ENCODE measurements around the gene ADCY7.

Gene ADCY7

GRCh38 chr16:50359626-50360025 is 93.3 kb downstream of the ADCY7 start:
- Histone ChIP-seq H3K4me1 (ENCODE audit: control insufficient read depth, insufficient read depth, low read length) (no peaks in the 10 kb centered on the region; the same call in 1 of the 2 replicates), H3K9ac (ENCODE audit: low read length) (no peak overlapping the region), H3K36me3 (ENCODE audit: control insufficient read depth, insufficient read depth, low read length) (peaks cover 63% of the 10 kb centered on the region), H3K27me3 (ENCODE audit: control insufficient read depth, insufficient read depth, low read length) (no peaks in the 10 kb centered on the region), H3K9me3 (ENCODE audit: control insufficient read depth, insufficient read depth, low read depth, low read length) (no peaks in the 10 kb centered on the region), H3K4me3 (ENCODE audit: low read depth, low read length) (no peak overlapping the region), H3K27ac (ENCODE audit: low read depth, low read length) (no peak overlapping the region)

- Histone ChIP-seq H3K9me3 (ENCODE audit: control insufficient read depth, insufficient read depth, low read depth, low read length) (no peaks in the 10 kb centered on the region), H3K9ac (ENCODE audit: low read length) (no peak overlapping the region), H3K27me3 (ENCODE audit: control insufficient read depth, insufficient read depth, low read length) (no peaks in the 10 kb centered on the region), H3K4me3 (ENCODE audit: low read depth, low read length) (no peak overlapping the region), H3K4me1 (ENCODE audit: control insufficient read depth, insufficient read depth, low read length) (no peaks in the 10 kb centered on the region; the same call in 1 of the 2 replicates), H3K27ac (ENCODE audit: low read depth, low read length) (no peak overlapping the region), H3K36me3 (ENCODE audit: control insufficient read depth, insufficient read depth, low read length) (peaks cover 67% of the 10 kb centered on the region)
Measured at GRCh38 chr16:50360033-50360778, 93.9 kb downstream of the ADCY7 start.

- peaks cover 73% of the 10 kb centered on the region for H3K36me3 ChIP-seq (ENCODE audit: control insufficient read depth, insufficient read depth, low read length)
- H3K4me1 ChIP-seq (ENCODE audit: control insufficient read depth, insufficient read depth, low read length) = no peaks in the 10 kb centered on the region; the same call in 1 of the 2 replicates
- no peak overlapping the region for H3K4me3 ChIP-seq (ENCODE audit: low read depth, low read length)
- H3K27ac ChIP-seq (ENCODE audit: low read depth, low read length) = no peak overlapping the region
- H3K27me3 ChIP-seq (ENCODE audit: control insufficient read depth, insufficient read depth, low read length) = no peaks in the 10 kb centered on the region
- no peaks in the 10 kb centered on the region for H3K9me3 ChIP-seq (ENCODE audit: control insufficient read depth, insufficient read depth, low read depth, low read length)
- no peak overlapping the region for H3K9ac ChIP-seq (ENCODE audit: low read length)
Measured at GRCh38 chr16:50360779-50361178, 94.4 kb downstream of the ADCY7 start.

GRCh38 chr16:50363656-50364055 is 97.3 kb downstream of the ADCY7 start:
- Histone ChIP-seq H3K9me3 (ENCODE audit: control insufficient read depth, insufficient read depth, low read depth, low read length) (no peaks in the 10 kb centered on the region), H3K27ac (ENCODE audit: low read depth, low read length) (no peak overlapping the region), H3K4me1 (ENCODE audit: control insufficient read depth, insufficient read depth, low read length) (no peaks in the 10 kb centered on the region; the same call in 1 of the 2 replicates), H3K4me3 (ENCODE audit: low read depth, low read length) (no peak overlapping the region), H3K27me3 (ENCODE audit: control insufficient read depth, insufficient read depth, low read length) (no peaks in the 10 kb centered on the region), H3K9ac (ENCODE audit: low read length) (no peak overlapping the region), H3K36me3 (ENCODE audit: control insufficient read depth, insufficient read depth, low read length) (peaks cover 82% of the 10 kb centered on the region)

- no peaks in the 10 kb centered on the region for H3K27me3 ChIP-seq (ENCODE audit: control insufficient read depth, insufficient read depth, low read length)
- peaks cover 6% of the 10 kb centered on the region; the same call in 1 of the 2 replicates for H3K4me1 ChIP-seq (ENCODE audit: control insufficient read depth, insufficient read depth, low read length)
- no peak overlapping the region for H3K4me3 ChIP-seq (ENCODE audit: low read depth, low read length)
- no peaks in the 10 kb centered on the region for H3K9me3 ChIP-seq (ENCODE audit: control insufficient read depth, insufficient read depth, low read depth, low read length)
- no peak overlapping the region for H3K9ac ChIP-seq (ENCODE audit: low read length)
- peaks cover 62% of the 10 kb centered on the region for H3K36me3 ChIP-seq (ENCODE audit: control insufficient read depth, insufficient read depth, low read length)
- no peak overlapping the region for H3K27ac ChIP-seq (ENCODE audit: low read depth, low read length)
Measured at GRCh38 chr16:50365791-50366575, 99.6 kb downstream of the ADCY7 start.
